ENCODE results near the gene KIAA1143.

DNA sequence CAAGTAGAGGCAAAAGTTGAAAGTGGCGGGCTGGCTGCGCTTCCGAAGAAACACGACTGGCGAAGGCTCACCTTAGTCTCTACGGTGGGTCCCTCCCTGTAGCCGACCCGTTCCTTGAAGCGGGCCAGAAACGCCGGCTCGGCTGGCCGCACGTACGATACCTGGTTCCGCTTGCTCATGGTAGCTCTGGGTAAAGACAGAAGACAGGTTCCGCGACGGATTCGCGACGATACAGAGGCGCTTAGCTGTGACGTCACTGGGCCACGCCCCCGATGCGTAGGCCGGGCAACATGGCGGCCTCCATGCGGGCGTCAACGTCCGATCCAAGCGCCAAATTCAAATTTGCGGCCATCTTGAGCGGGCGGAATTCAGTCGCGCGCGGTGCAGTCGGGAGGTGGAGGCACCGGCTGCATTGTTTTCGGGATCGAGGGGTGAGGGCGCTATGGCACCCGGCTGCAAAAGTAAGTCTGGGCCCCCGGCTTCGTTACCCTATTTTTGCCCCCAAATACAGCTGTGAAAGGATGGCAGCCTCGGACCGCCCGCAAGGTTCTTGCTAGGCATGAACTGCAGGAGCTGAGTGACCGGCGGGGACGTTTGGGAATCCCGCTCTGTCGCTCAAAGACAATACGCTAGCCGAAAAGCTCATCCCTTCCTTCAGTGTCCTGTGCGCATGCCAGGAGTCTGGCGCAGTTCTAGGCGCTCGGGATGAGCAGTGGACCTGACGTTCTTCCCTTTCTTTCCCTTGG, at the start of gene KIAA1143, which contains the start of gene KIF15:
- TF ChIP-seq EZH2 (IDR thresholded peaks at IDR 0.05) (no peak), POLR2AphosphoS5 (IDR thresholded peaks at IDR 0.05; ENCODE audit: borderline replicate concordance, low read depth, low read length) (peak; percentile 76)

All from SK-N-MC (cell line).